GM19397 (cell line): ENCODE results near the gene TMEM134.
"Not testable (repeated sequence)": the region's sequence is repeated elsewhere in the genome, so short reads cannot be mapped to it uniquely, and the experiment has no call there.

Source experiments
- ATAC-seq: cut with Tn5 transposase; IDR thresholded peaks from one replicate; pipeline ENCODE4 v1.9.1; 2021; ENCODE audit warnings: mild to moderate bottlenecking, moderate library complexity; ENCODE audit not compliant: unreplicated experiment

Gene TMEM134

GRCh38 chr11:67468759-67469507, at the start of gene TMEM134:
Gene TMEM134, minus strand, starts transcription at chr11:67469251. Its CDS starts 59 bp downstream, at chr11:67469192.
- ATAC-seq: peak; percentile 74

GRCh38 chr11:67517784-67518552, 48.9 kb upstream of the TMEM134 start:
- no peak for ATAC-seq

DNA sequence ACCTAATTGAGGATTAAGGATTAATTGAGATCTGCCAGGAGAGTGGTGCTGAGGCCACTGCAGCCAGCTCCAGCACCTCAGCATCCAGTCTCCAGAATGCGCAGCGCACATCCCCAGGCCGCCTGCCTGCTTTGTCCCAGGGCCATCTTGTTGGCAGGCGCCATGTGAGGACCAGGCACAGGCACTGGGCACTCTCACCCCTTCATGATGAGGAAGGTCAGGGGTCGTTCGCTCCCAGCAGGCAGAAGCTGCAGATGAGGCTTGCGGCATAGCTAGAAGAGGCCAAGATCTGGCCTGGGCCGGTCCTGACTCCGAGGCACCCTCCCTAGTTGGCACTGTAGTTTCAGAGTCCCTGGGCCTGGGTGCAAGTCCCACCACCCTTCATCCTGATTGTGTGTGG, 47.8 kb upstream of the TMEM134 start:
- ATAC-seq: no peak

- no peak for ATAC-seq
Measured at GRCh38 chr11:67514116-67514515, 45.1 kb upstream of the TMEM134 start.

- ATAC-seq: not testable (repeated sequence)
Measured at GRCh38 chr11:67511558-67511957, 42.5 kb upstream of the TMEM134 start.

DNA sequence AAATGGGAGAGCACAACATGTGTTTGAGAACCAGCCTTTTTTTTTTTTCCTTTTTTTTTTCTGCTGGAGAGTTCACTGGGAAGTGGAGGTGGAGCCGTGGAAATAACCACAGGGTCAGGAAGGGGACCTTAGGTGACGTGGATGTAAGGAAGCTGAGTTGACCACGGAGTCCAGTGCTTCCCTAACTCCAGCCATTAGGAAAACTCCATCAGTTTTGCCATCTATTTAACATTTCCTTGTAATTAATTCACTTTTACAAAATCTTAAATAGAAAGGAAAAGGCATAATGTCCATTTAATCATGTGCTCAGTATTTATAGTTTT, 40.9 kb upstream of the TMEM134 start:
- no peak for ATAC-seq

GRCh38 chr11:67508486-67509121, 39.6 kb upstream of the TMEM134 start:
- peak; percentile 41 for ATAC-seq

- ATAC-seq: peak; percentile 75
Measured at GRCh38 chr11:67507864-67508485, 38.9 kb upstream of the TMEM134 start, which contains the start of gene CDK2AP2. Gene CDK2AP2, minus strand, starts transcription at chr11:67508162. Its CDS starts 80 bp downstream, at chr11:67508082.

DNA sequence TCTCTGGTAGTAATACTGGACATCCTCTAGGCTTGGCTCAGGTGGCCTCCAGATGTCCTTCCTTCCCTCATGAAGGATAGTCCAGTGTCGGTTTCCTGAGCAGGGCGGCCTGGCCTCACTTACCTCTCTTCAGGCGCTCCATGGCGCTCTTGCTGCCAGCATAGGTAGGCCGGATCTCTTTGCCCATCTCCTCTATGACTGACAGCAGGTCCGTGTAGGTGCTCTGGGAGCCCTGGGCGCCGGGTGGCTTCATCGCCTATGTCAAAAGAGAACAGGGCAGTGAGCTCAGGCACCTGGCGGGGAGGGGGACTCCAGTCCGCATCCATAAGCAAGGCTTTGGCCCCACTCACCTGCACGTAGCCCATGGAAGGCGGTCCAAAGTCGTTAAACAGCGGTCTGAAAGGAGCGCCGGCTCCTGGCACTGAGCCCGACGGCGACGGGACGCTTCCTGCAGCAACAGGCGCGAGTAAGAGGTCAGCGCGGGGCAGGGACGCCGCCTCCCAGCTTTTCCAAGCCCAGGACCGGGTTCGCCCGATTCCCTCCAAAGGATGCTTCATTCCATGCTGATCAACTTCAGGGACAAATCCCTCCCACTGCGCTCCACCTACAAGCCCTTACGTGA, 38.3 kb upstream of the TMEM134 start:
- no peak for ATAC-seq

DNA sequence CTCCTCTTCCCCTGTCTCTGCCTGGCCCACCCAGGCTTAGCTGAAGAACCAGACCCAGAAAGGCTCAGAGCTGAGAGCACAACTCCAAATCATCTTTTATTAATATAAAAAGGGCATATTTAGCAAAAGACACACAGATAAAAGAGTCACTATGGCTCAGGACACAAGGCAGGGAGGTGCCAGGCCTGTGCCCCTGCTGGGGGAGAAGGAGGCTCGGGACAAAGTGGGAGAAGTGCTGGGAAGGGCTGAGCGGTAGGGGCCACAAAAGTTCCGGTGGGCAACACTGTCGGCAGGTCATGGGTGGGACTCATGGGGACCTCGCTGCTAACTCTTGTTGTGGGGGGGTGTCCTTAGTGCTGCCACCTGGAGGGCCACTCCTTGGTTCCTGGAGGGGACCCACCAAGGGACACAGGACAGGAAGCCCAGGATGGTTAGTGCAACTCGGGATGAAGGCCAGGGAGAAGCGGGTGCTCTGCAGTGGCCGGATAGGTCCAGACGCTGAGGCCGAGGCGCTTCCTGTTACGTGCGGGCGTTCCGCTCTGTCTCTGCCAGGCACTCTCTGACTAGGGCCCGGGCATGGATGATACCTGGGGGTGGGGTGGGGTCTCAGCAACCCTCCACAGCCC, 37.5 kb upstream of the TMEM134 start:
- ATAC-seq: no peak

DNA sequence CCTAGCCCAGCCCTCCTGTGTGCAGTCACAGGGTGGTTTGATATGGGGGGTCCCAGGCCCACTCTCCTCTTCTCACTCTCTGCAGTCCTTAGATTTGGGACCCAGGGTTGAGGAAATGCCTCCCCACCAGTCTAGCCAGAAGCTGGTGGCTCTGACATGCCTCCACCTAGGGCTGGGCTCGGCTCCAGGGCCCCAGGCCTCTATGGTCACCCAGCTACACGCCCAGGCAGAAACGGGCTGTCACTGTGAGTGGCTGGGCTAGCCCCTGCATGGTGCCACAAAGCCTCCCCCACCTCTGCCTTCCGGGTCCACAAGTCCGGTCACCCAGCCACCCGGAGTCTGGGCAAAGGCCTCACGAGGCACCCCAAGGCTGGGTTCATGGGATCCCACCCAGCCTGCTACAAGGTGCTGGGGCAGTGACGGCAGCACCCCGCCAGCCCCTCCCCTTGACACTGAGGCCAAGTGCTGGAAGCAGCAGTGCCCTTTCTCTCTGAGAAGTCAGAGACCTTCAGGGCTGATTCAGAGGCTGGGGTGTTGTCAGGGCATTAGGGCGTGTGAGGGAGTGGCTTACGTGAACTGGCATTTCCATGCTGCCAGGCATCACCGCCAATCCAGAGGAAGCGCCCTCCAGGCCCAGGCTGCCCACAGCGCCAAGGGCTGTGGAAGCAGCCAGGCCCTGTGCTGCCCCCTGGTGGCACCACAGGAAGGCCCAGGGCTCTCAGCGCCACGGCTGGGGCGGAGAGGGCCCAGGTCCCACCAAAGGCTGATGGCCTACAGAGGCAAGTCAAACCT, 36.8 kb upstream of the TMEM134 start:
- no peak for ATAC-seq

- ATAC-seq: no peak
Measured at GRCh38 chr11:67504950-67505581, 36.0 kb upstream of the TMEM134 start, which contains the start of gene PITPNM1. Gene PITPNM1, minus strand, starts transcription at chr11:67505363. Its CDS starts 1,183 bp downstream, at chr11:67504180.

GRCh38 chr11:67504005-67504949, 35.2 kb upstream of the TMEM134 start:
- ATAC-seq: no peak

GRCh38 chr11:67503119-67504004, 34.3 kb upstream of the TMEM134 start:
- ATAC-seq: no peak

- no peak for ATAC-seq
Measured at GRCh38 chr11:67502328-67502979, 33.4 kb upstream of the TMEM134 start.

DNA sequence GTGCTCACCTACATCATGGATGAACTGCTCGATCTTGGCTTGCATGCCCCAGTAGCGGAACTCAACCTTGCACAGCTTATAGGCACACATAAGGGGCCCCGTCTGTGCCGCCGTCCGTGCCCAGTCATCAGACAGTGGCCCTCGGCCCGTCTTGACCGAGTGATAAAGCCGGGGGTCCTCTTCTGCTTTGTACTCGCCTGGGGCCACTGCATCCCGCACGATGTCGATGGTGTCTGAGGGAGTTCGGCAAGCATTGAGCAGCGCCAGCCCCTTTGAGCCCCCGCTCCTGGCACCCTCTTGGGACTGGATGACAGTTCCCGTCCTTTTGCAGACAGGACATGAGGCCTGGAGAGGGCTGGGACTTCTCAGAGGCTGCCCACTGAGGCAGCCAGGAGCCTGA, 32.8 kb upstream of the TMEM134 start:
- no peak for ATAC-seq
